HepG2 (cell line): Measurements from ENCODE around the gene SNCG. TPM values are rescaled to one million over a fixed set of nuclear protein-coding genes. Genes with fewer than 3 reads are reported as not detected.

Source experiments
- ATAC-seq: fragments of 200-7000 bp; cut with Tn5 transposase; 3 replicates; pipeline ENCODE4 v1.9.1; 2020; ENCODE audit warnings: mild to moderate bottlenecking, moderate library complexity
- BruUV-seq: library from RNA; stranded (reverse); fragments of 400-500 nt; replicated peaks from 2 replicates; lab custom pipeline; 2021; lab: Mats Ljungman, UMichigan
- CTCF ChIA-PET: fragments of 300-600 bp; formaldehyde crosslinking; extraction: SDS; loops from one replicate; lab custom pipeline; 2021; ENCODE audit warnings: low total read pairs, inconsistent platforms, low intra/inter-chr PET ratio; lab: Yijun Ruan, JAX
- POLR2A ChIA-PET: fragments of 350-600 bp; sonication (Branson Sonifier 250); formaldehyde crosslinking; loops from one replicate; lab custom pipeline; 2020; ENCODE audit warnings: antibody characterized with exemption, inconsistent platforms; lab: Yijun Ruan, JAX
- DNase-seq: peaks from one replicate; pipeline ENCODE4 v3.0.0-alpha.2; 2015; ENCODE audit warnings: low spot score
- FAIRE-seq: peaks from 3 replicates; lab custom pipeline; 2011; peaks lifted over from hg19 to GRCh38; lab: Jason Lieb, UNC
- H2AFZ ChIP-seq: one replicate; pipeline ENCODE4 v1.6.1; 2011; ENCODE audit warnings: low read length, inconsistent platforms
- H3K27ac ChIP-seq: fragments of 300-600 bp; 3 replicates; pipeline ENCODE4 v1.8.0; 2011; ENCODE audit warnings: mixed run types, mild to moderate bottlenecking, mixed read lengths, low read length, inconsistent platforms; ENCODE audit not compliant: insufficient read depth; ENCODE audit errors: extremely low read length
- H3K27me3 ChIP-seq, 2 experiments: fragments of 200-600 bp in 1 of 2; 2 replicates in 1 of 2; 3 replicates in 1 of 2; pipeline versions ENCODE4 v1.6.0 to v1.8.0; 2011; ENCODE audit warnings: low read length in 2 of 2, mild to moderate bottlenecking in 2 of 2, moderate library complexity in 2 of 2, inconsistent platforms in 1 of 2; ENCODE audit not compliant: insufficient read depth in 2 of 2, control insufficient read depth in 1 of 2
- H3K36me3 ChIP-seq, 2 experiments: fragments of 200-600 bp in 1 of 2; replicated peaks in 1 of 2; 2 replicates in 1 of 2; 3 replicates in 1 of 2; pipeline versions ENCODE4 v1.5.1 to v1.8.0; 2011; ENCODE audit warnings: low read length in 2 of 2, inconsistent platforms in 1 of 2; ENCODE audit not compliant: insufficient read depth in 2 of 2, control insufficient read depth in 1 of 2
- H3K4me1 ChIP-seq: 2 replicates; pipeline ENCODE4 v1.5.1; 2012; ENCODE audit warnings: low read length, inconsistent platforms; ENCODE audit not compliant: insufficient read depth
- H3K4me2 ChIP-seq: 2 replicates; pipeline ENCODE4 v1.6.0; 2011; ENCODE audit warnings: low read depth, low read length, inconsistent platforms
- H3K4me3 ChIP-seq, 3 experiments: fragments of 200-600 bp in 1 of 3; sonication (generic), shearing (Covaris generic) in 1 of 3; replicated peaks in 1 of 3; 2 replicates each; pipeline ENCODE4 v1.5.1; 2011 to 2016; ENCODE audit warnings: low read length in 3 of 3, inconsistent platforms in 2 of 3, low read depth in 2 of 3, mild to moderate bottlenecking in 2 of 3, control low read depth in 1 of 3, mixed read lengths in 1 of 3; ENCODE audit not compliant: insufficient read depth in 1 of 3
- H3K79me2 ChIP-seq: one replicate; pipeline ENCODE4 v1.6.1; 2011; ENCODE audit warnings: low read length, inconsistent platforms; ENCODE audit not compliant: insufficient read depth
- H3K9ac ChIP-seq: 2 replicates; pipeline ENCODE4 v1.6.0; 2011; ENCODE audit warnings: mild to moderate bottlenecking, low read depth, low read length, inconsistent platforms; ENCODE audit not compliant: insufficient read depth
- H3K9me3 ChIP-seq: 2 replicates; pipeline ENCODE4 v1.5.1; 2012; ENCODE audit warnings: mild to moderate bottlenecking, low read length
- H4K20me1 ChIP-seq: 2 replicates; pipeline ENCODE4 v1.6.0; 2011; ENCODE audit warnings: inconsistent platforms, mild to moderate bottlenecking, low read length, moderate library complexity; ENCODE audit not compliant: insufficient read depth
- FOXK2 ChIP-seq: fragments of 450-650 bp; IDR thresholded peaks from 2 replicates; pipeline ENCODE4 v1.6.1; 2016
- FOXM1 ChIP-seq: sonication (generic); formaldehyde crosslinking; IDR thresholded peaks from 2 replicates; pipeline ENCODE4 v1.5.0; 2020; ENCODE audit warnings: missing genetic modification reagents
- GATA4 ChIP-seq: sonication (generic); IDR thresholded peaks from 2 replicates; pipeline ENCODE4 v1.6.1; 2016; ENCODE audit warnings: antibody characterized with exemption, low read depth, borderline replicate concordance
- RAD51 ChIP-seq: fragments of 450-650 bp; IDR thresholded peaks from 2 replicates; pipeline ENCODE4 v1.6.1; 2016; ENCODE audit warnings: borderline replicate concordance
- RNF219 ChIP-seq: sonication (generic); formaldehyde crosslinking; IDR thresholded peaks from 2 replicates; pipeline ENCODE4 v1.5.0; 2020; ENCODE audit warnings: mild to moderate bottlenecking, missing genetic modification reagents
- ZNF124 ChIP-seq: sonication (generic); formaldehyde crosslinking; IDR thresholded peaks from 2 replicates; pipeline ENCODE4 v1.4.0; 2020; ENCODE audit warnings: missing genetic modification reagents
- ZNF574 ChIP-seq: sonication (generic); formaldehyde crosslinking; IDR thresholded peaks from 2 replicates; pipeline ENCODE4 v1.4.0; 2020; ENCODE audit warnings: missing genetic modification reagents
- ZXDC ChIP-seq: sonication (generic); formaldehyde crosslinking; IDR thresholded peaks from 2 replicates; pipeline ENCODE4 v1.5.0; 2020; ENCODE audit warnings: mild to moderate bottlenecking, missing genetic modification reagents
- WGBS: methylation state at CpG from one replicate; pipeline ENCODE4 v1.1.6; 2017; ENCODE audit warnings: low lambda C conversion rate; 5-methylcytosine and 5-hydroxymethylcytosine counted together
- in situ Hi-C: cut with HindIII; loops from 2 replicates; pipeline ENCODE4 v1.10.0; 2017; ENCODE audit warnings: low pct_unique_long_range_greater_than_20kb; ENCODE audit not compliant: extremely low pct_ligation_motif_present
- intact Hi-C: fragments of 100-400 bp; cut with micrococcal nuclease; formaldehyde crosslinking; loops from one replicate; pipeline ENCODE4 v1.10.0; 2022; ENCODE audit not compliant: unreplicated experiment
- polyA plus RNA-seq, 8 experiments: library from polyadenylated mRNA; depleted of rRNA in 3 of 8; stranded (reverse) in 7 of 8; unstranded in 1 of 8; fragments of >200 nt; fragmentation: Illumina TruSeq in 4 of 8; extraction: Trizol in 4 of 8; gene quantifications; 2 replicates each; pipeline versions ENCODE4 v1.2.1 to v1.2.3, GENCODE V29; 2011 to 2016; ENCODE audit warnings: low read depth in 4 of 8, missing spikeins in 1 of 8, mixed read lengths in 1 of 8; ENCODE audit not compliant: insufficient read depth in 1 of 8
- total RNA-seq, 5 experiments: library from RNA; depleted of rRNA; stranded (reverse); fragments of >200 nt; fragmentation: Illumina TruSeq; extraction: Trizol; gene quantifications; 2 replicates each; pipeline ENCODE4 v1.2.3, GENCODE V29; 2016; ENCODE audit warnings: low read depth in 1 of 5
- TF ChIP-seq, protein P1 (sequence below): sonication (generic); formaldehyde crosslinking; IDR thresholded peaks from 2 replicates; pipeline ENCODE4 v1.8.0; 2022; ENCODE audit warnings: mild to moderate bottlenecking, missing genetic modification reagents; ENCODE audit not compliant: insufficient replicate concordance

SNCG gene
- total and polyA plus RNA-seq, 2 of the 13 experiments (the other 11 are each of a cell fraction or from before 2014, with no cell fraction given) = 0.22 to 0.91 TPM

DNA sequence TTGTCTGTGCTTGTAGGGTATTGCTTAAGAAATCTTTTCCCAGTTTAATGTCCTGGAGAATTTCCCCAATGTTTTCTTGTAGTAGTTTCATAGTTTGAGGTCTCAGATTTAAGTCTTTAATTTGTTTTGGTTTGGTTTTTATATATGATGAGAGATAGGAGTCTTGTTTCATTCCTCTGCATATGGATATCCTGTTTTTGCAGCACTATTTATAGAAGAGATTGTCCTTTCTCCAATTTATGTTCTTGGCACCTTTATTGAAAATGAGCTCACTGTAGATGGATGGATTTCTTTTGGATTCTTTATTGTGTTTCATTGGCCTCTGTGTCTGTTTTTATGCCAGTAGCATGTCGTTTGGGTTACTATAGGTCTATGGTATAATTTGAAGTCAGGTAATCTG lies 30.1 kb downstream of the SNCG start:
- H4K20me1 ChIP-seq = no peaks in the 10 kb centered on the region
- no peak for DNase-seq
- H3K4me3 ChIP-seq = no peak overlapping the region
- H3K4me2 ChIP-seq = no peak overlapping the region
- H3K9ac ChIP-seq = no peak overlapping the region
- H3K9me3 ChIP-seq = no peaks in the 10 kb centered on the region
- ATAC-seq = no peak
- H2AFZ ChIP-seq = no peak overlapping the region
- ChIA-PET POLR2A (no interaction called here), CTCF (no interaction called here)
- no peaks in the 10 kb centered on the region for H3K36me3 ChIP-seq
- H3K79me2 ChIP-seq = no peaks in the 10 kb centered on the region
- peaks cover 2 to 8% of the 10 kb centered on the region in 2 experiments; a peak in 2 of 5 replicates for H3K27me3 ChIP-seq
- FAIRE-seq = no peak
- no TSS peak for BruUV-seq
- 0% methylated on average over 1 of the region's 1 CpG for WGBS
- in situ Hi-C loops (no loop called here), intact Hi-C loops (no loop called here)
- H3K27ac ChIP-seq = no peak overlapping the region
- H3K4me1 ChIP-seq = no peaks in the 10 kb centered on the region
- TF ChIP-seq FOXK2 (no peak), ZXDC (CRISPR knock-in tag) (no peak), ZNF574 (CRISPR knock-in tag) (no peak), GATA4 (no peak), RAD51 (no peak), FOXM1 (CRISPR knock-in tag) (no peak), RNF219 (CRISPR knock-in tag) (no peak), ZNF124 (CRISPR knock-in tag) (no peak)
- TF ChIP-seq, protein P1, sequence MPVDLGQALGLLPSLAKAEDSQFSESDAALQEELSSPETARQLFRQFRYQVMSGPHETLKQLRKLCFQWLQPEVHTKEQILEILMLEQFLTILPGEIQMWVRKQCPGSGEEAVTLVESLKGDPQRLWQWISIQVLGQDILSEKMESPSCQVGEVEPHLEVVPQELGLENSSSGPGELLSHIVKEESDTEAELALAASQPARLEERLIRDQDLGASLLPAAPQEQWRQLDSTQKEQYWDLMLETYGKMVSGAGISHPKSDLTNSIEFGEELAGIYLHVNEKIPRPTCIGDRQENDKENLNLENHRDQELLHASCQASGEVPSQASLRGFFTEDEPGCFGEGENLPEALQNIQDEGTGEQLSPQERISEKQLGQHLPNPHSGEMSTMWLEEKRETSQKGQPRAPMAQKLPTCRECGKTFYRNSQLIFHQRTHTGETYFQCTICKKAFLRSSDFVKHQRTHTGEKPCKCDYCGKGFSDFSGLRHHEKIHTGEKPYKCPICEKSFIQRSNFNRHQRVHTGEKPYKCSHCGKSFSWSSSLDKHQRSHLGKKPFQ (CRISPR knock-in tag) = no peak
